Ovary (tissue), 9 donors: ENCODE data around the gene BCAN. TPM values are rescaled to one million over a fixed set of nuclear protein-coding genes. Genes with fewer than 3 reads are reported as not detected.

Source experiments
- DNase-seq, 5 donors: peaks; one replicate each; pipeline ENCODE4 v3.0.0-alpha.2; 2019 to 2020
- H3K27ac ChIP-seq, 2 donors: fragments of 200-600 bp; one replicate each; pipeline versions ENCODE4 v1.5.1 to v1.8.0; 2019 to 2022
- H3K27me3 ChIP-seq: fragments of 200-600 bp; one replicate; pipeline ENCODE4 v1.8.0; 2022
- H3K36me3 ChIP-seq: fragments of 200-600 bp; sonication (generic); one replicate; pipeline ENCODE4 v1.5.1; 2019
- H3K4me1 ChIP-seq: one replicate; pipeline ENCODE4 v1.8.1; 2013; ENCODE audit warnings: mild to moderate bottlenecking, moderate library complexity; ENCODE audit not compliant: insufficient read depth
- H3K4me3 ChIP-seq: fragments of 200-600 bp; sonication (generic); one replicate; pipeline ENCODE4 v1.5.1; 2017
- H3K9me3 ChIP-seq, 2 donors: fragments of 200-600 bp in 1 of 2; sonication (generic) in 1 of 2; one replicate each; pipeline versions ENCODE4 v1.5.1 to v1.8.1; 2013 to 2019; ENCODE audit warnings: mild to moderate bottlenecking in 1 of 2, moderate library complexity in 1 of 2
- CTCF ChIP-seq, 3 donors: fragments of 450-650 bp in 2 of 3; fragments of 200-600 bp in 1 of 3; IDR thresholded peaks; one replicate each; pipeline versions ENCODE4 v1.5.1 to v1.8.0; 2016 to 2022; ENCODE audit warnings: antibody characterized with exemption in 3 of 3, mild to moderate bottlenecking in 1 of 3
- EP300 ChIP-seq: sonication (generic); formaldehyde crosslinking; IDR thresholded peaks from one replicate; pipeline ENCODE4 v1.6.1; 2017; ENCODE audit warnings: antibody characterized with exemption
- POLR2A ChIP-seq: fragments of 450-650 bp; IDR thresholded peaks from one replicate; pipeline ENCODE4 v1.6.1; 2017; ENCODE audit warnings: antibody characterized with exemption, mild to moderate bottlenecking, moderate library complexity
- WGBS, 3 donors: extraction: QIAGEN DNeasy Blood & Tissue Kit in 1 of 3; methylation state at CpG; one replicate each; pipeline versions ENCODE4 v1.1.5 to v1.1.7; 2013 to 2017; 5-methylcytosine and 5-hydroxymethylcytosine counted together
- intact Hi-C, 4 donors: fragments of 100-400 bp; cut with DNase I; formaldehyde crosslinking; loops; one replicate each; pipeline versions ENCODE4 v1.11.0 to v1.15.1; 2022 to 2023
- polyA plus RNA-seq, 2 donors: library from polyadenylated mRNA; stranded (reverse); fragments of 200-250 nt in 1 of 2; fragments of 350-450 nt in 1 of 2; fragmentation: Illumina TruSeq in 1 of 2; extraction: RNeasy Lipid Tissue Mini Kit (QIAGEN cat#74804) in 1 of 2; gene quantifications; one replicate each; pipeline ENCODE4 v1.2.3, GENCODE V29; 2013 to 2014
- total RNA-seq, 7 donors: library from RNA; depleted of rRNA in 2 of 7; stranded (reverse); fragments of >200 nt in 2 of 7; fragmentation: NEBNext Ultra II Directional in 3 of 7; extraction: Animal tissue kit (Norgen Biotek cat#: 25700) in 3 of 7; gene quantifications; one replicate each; pipeline versions ENCODE4 v1.1.0 to v1.2.4, GENCODE V29; 2016 to 2023
- donor health status: DM: no; HTN: no; CAD: no; lungs with moderate emphysema.
- donor health status: DM: no; HTN: no; CAD: no.
- donor health status: Bipolar disorder and iron deficiency.
- donor health status: DM: yes; HTN: yes; CAD: no.
- donor health status: DM: no; HTN: no; CAD: no.
- donor health status: DM: yes; HTN: yes; CAD: no.

Gene BCAN
- total and polyA plus RNA-seq, 9 donors = 0.11 to 2.2 (median 0.39) TPM; not detected in 3

GRCh38 chr1:156598731-156599432, 43.0 kb upstream of the BCAN start:
- H3K4me3 ChIP-seq = no peak overlapping the region
- no peaks in the 10 kb centered on the region for H3K9me3 ChIP-seq
- H3K27me3 ChIP-seq = no peaks in the 10 kb centered on the region
- 86 to 92% (median 86%) methylated on average over 4 of the region's 4 CpGs for WGBS, 3 donors
- intact Hi-C loops = loop anchor here in 1 of 4 donors (5.0 kb wide), 1 partner anchor 152 kb away; no protein-coding TSS in a partner anchor
- H3K27ac ChIP-seq = no peak overlapping the region
- peaks cover 4% of the 10 kb centered on the region for H3K4me1 ChIP-seq
- no peaks in the 10 kb centered on the region for H3K36me3 ChIP-seq
- DNase-seq = no peak
- no peak for TF ChIP-seq POLR2A

- WGBS, 3 donors = 65 to 69% (median 67%) methylated on average over 3 of the region's 3 CpGs
- Histone ChIP-seq H3K4me3 (no peak overlapping the region), H3K27ac (no peak overlapping the region)
Measured at GRCh38 chr1:156599811-156600210, 42.1 kb upstream of the BCAN start.

GRCh38 chr1:156600733-156601121, 41.2 kb upstream of the BCAN start:
- Histone ChIP-seq H3K27ac (peak overlapping the region in 1 of 2 donors; percentile 39), H3K27me3 (no peaks in the 10 kb centered on the region), H3K4me3 (peak overlapping the region; percentile 59), H3K36me3 (no peaks in the 10 kb centered on the region), H3K9me3 (no peaks in the 10 kb centered on the region), H3K4me1 (peaks cover 4% of the 10 kb centered on the region)
- WGBS, 3 donors = 1% methylated on average over 13 of the region's 13 CpGs
- TF ChIP-seq POLR2A = no peak
- TF ChIP-seq CTCF (IDR thresholded peaks at IDR 0.05) = no peak
- TF ChIP-seq EP300 = no peak
- no peak for DNase-seq
- intact Hi-C loops = loop anchor here in 2 of 4 donors (10.0 kb wide), 2 partner anchors 116 to 216 kb away; no protein-coding TSS in a partner anchor

More at GRCh38 chr1:156599811-156600210, 42.1 kb upstream of the BCAN start:
- intact Hi-C loops = loop anchor here in 2 of 4 donors (5.0 to 10.0 kb wide), 3 partner anchors 115 to 215 kb away; no protein-coding TSS in a partner anchor
- Histone ChIP-seq H3K36me3 (no peaks in the 10 kb centered on the region), H3K9me3 (no peaks in the 10 kb centered on the region), H3K27me3 (no peaks in the 10 kb centered on the region), H3K4me1 (peaks cover 4% of the 10 kb centered on the region)
- TF ChIP-seq POLR2A (no peak), CTCF (IDR thresholded peaks at IDR 0.05) (no peak), EP300 (no peak)
- DNase-seq = no peak

GRCh38 chr1:156601122-156601830, 40.6 kb upstream of the BCAN start, which contains the start of gene GPATCH4:
Gene GPATCH4, minus strand, starts transcription at chr1:156601479.
- DNase-seq = peak; percentile 76 to 86 (median 80)
- intact Hi-C loops = loop anchor here in 2 of 4 donors (10.0 kb wide), 2 partner anchors 116 to 216 kb away; no protein-coding TSS in a partner anchor

More at GRCh38 chr1:156601122-156601830, 40.6 kb upstream of the BCAN start, which contains the start of gene GPATCH4:
- Histone ChIP-seq H3K9me3 (no peaks in the 10 kb centered on the region), H3K4me1 (peaks cover 4% of the 10 kb centered on the region), H3K27me3 (no peaks in the 10 kb centered on the region), H3K27ac (peak within 1 kb of the TSS; percentile 39 to 55), H3K36me3 (no peaks in the 10 kb centered on the region), H3K4me3 (peak within 1 kb of the TSS; percentile 59)
- TF ChIP-seq CTCF (IDR thresholded peaks at IDR 0.05) (no peak), POLR2A (no peak), EP300 (no peak)
- 0 to 1% (median 0%) methylated on average over 35 of the region's 35 CpGs for WGBS, 3 donors
